Prostate gland (tissue), 2 donors: ENCODE results near the gene PPP3R1.

Experiments used
- POLR2A ChIP-seq: fragments of 450-650 bp; IDR thresholded peaks from one replicate; pipeline ENCODE4 v1.6.1; 2016; ENCODE audit warnings: antibody characterized with exemption, mild to moderate bottlenecking
- POLR2AphosphoS5 ChIP-seq: sonication (generic); formaldehyde crosslinking; IDR thresholded peaks from one replicate; pipeline ENCODE4 v1.6.1; 2017; ENCODE audit warnings: antibody characterized with exemption
- TF ChIP-seq, protein P1 (sequence below), 4 experiments: fragments of 200-600 bp in 2 of 4; fragments of 450-650 bp in 2 of 4; sonication (generic) in 2 of 4; IDR thresholded peaks; 1 replicate in 3 of 4; 2 replicates in 1 of 4; pipeline ENCODE4 v1.5.1; 2016 to 2019; ENCODE audit warnings: antibody characterized with exemption in 4 of 4, mild to moderate bottlenecking in 2 of 4, moderate library complexity in 2 of 4

DNA sequence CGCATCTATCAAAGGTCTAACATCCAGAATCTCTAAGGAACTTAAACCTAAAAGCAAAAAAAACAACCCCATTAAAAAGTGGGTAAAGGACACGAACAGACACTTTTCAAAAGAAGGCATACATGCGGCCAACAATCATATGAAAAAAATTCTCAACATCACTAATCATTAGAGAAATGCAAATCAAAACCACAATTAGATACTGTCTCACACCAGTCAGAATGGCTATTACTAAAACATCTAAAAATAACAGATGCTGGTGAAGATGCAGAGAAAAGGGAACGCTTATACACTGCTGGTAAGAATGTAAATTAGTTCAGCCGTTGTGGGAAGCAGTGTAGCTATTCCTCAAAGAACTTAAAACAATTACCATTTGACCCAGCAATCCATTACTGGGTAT, 38.0 kb downstream of the PPP3R1 start:
- TF ChIP-seq, protein P1, sequence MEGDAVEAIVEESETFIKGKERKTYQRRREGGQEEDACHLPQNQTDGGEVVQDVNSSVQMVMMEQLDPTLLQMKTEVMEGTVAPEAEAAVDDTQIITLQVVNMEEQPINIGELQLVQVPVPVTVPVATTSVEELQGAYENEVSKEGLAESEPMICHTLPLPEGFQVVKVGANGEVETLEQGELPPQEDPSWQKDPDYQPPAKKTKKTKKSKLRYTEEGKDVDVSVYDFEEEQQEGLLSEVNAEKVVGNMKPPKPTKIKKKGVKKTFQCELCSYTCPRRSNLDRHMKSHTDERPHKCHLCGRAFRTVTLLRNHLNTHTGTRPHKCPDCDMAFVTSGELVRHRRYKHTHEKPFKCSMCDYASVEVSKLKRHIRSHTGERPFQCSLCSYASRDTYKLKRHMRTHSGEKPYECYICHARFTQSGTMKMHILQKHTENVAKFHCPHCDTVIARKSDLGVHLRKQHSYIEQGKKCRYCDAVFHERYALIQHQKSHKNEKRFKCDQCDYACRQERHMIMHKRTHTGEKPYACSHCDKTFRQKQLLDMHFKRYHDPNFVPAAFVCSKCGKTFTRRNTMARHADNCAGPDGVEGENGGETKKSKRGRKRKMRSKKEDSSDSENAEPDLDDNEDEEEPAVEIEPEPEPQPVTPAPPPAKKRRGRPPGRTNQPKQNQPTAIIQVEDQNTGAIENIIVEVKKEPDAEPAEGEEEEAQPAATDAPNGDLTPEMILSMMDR (IDR thresholded peaks at IDR 0.05): no peak
- TF ChIP-seq POLR2A (no peak), POLR2AphosphoS5 (no peak)
